ENCODE data around the gene RHBDL3. TPM values are rescaled to one million over a fixed set of nuclear protein-coding genes. Genes with fewer than 3 reads are reported as not detected.

RHBDL3 gene
- total and polyA plus RNA-seq, 2 experiments from 2014 or later: 0.28 to 0.70 TPM

DNA sequence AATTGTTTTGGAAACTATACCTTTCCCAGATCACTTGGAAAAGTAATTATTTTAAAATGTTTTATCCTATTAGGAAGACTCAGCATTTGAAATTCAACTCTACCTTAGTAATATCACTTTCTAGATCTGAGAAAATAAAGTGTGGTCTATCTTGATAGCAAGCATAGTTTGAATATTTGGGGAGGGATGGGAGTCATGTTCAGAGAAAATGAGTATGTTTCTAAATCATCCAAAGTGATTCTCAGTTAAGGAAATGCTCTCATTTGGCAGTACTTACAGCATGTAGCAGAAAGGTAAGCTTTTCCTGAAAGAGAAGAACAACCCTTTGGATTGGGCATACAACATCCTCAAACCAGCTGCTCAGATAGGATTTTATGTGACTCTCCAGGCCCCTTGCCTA, 69.4 kb downstream of the RHBDL3 start:
- TF ChIP-seq, protein P1, sequence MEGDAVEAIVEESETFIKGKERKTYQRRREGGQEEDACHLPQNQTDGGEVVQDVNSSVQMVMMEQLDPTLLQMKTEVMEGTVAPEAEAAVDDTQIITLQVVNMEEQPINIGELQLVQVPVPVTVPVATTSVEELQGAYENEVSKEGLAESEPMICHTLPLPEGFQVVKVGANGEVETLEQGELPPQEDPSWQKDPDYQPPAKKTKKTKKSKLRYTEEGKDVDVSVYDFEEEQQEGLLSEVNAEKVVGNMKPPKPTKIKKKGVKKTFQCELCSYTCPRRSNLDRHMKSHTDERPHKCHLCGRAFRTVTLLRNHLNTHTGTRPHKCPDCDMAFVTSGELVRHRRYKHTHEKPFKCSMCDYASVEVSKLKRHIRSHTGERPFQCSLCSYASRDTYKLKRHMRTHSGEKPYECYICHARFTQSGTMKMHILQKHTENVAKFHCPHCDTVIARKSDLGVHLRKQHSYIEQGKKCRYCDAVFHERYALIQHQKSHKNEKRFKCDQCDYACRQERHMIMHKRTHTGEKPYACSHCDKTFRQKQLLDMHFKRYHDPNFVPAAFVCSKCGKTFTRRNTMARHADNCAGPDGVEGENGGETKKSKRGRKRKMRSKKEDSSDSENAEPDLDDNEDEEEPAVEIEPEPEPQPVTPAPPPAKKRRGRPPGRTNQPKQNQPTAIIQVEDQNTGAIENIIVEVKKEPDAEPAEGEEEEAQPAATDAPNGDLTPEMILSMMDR (IDR thresholded peaks at IDR 0.05; ENCODE audit: poor library complexity): no peak
- no peak for TF ChIP-seq EZH2 (IDR thresholded peaks at IDR 0.05; ENCODE audit: borderline replicate concordance)
- no peak for TF ChIP-seq EZH2phosphoT487 (IDR thresholded peaks at IDR 0.05; ENCODE audit: low read depth, severe bottlenecking, unreplicated experiment)
- Histone ChIP-seq H3K4me3 (no peak overlapping the region), H3K9me2 (replicated peaks; ENCODE audit: insufficient read depth) (no peaks in the 10 kb centered on the region), H4K20me1 (ENCODE audit: insufficient read depth, poor library complexity, severe bottlenecking) (no peaks in the 10 kb centered on the region), H2AFZ (no peak overlapping the region), H3K4me1 (ENCODE audit: insufficient read depth) (no peaks in the 10 kb centered on the region), H3K27me3 (no peaks in the 10 kb centered on the region), H3K27ac (no peak overlapping the region), H3K79me2 (no peaks in the 10 kb centered on the region), H3K36me3 (replicated peaks; ENCODE audit: insufficient read depth, low read depth) (no peaks in the 10 kb centered on the region), H3K4me2 (no peak overlapping the region), H3K9me3 (ENCODE audit: low read depth) (no peaks in the 10 kb centered on the region)
- no peak for DNase-seq (ENCODE audit: low spot score)

DNA sequence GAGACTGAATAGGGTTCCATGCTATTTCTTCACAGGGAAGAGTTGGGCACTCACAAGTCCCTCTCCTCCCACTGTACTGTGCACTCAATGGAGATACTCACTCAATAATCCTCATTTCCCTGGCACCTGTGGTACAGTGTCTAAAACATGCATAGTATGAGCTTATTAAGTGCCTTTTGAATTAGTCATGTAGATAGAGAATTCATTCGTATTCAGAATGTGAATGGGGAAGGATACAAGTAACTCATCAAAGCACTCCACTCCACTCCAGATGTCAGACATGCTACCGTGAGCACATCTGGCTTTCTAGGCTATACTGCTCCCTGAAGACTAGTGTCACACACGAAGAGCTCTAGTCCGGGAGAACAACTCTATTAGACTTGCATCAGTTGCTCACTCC, 70.1 kb downstream of the RHBDL3 start:
- Histone ChIP-seq H3K79me2 (peaks cover 1% of the 10 kb centered on the region), H3K4me2 (no peak overlapping the region), H3K9me2 (replicated peaks; ENCODE audit: insufficient read depth) (no peaks in the 10 kb centered on the region), H3K27ac (no peak overlapping the region), H2AFZ (no peak overlapping the region), H3K9me3 (ENCODE audit: low read depth) (no peaks in the 10 kb centered on the region), H3K4me1 (ENCODE audit: insufficient read depth) (no peaks in the 10 kb centered on the region), H3K4me3 (no peak overlapping the region), H4K20me1 (ENCODE audit: insufficient read depth, poor library complexity, severe bottlenecking) (no peaks in the 10 kb centered on the region), H3K36me3 (replicated peaks; ENCODE audit: insufficient read depth, low read depth) (no peaks in the 10 kb centered on the region), H3K27me3 (no peaks in the 10 kb centered on the region)
- DNase-seq (ENCODE audit: low spot score): no peak
- TF ChIP-seq, protein P1 (IDR thresholded peaks at IDR 0.05; ENCODE audit: poor library complexity): no peak
- TF ChIP-seq EZH2 (IDR thresholded peaks at IDR 0.05; ENCODE audit: borderline replicate concordance) (no peak), EZH2phosphoT487 (IDR thresholded peaks at IDR 0.05; ENCODE audit: low read depth, severe bottlenecking, unreplicated experiment) (no peak)
- WGBS (ENCODE audit: low lambda C conversion rate, missing lambda C conversion rate): 83% methylated on average over 4 of the region's 4 CpGs

DNA sequence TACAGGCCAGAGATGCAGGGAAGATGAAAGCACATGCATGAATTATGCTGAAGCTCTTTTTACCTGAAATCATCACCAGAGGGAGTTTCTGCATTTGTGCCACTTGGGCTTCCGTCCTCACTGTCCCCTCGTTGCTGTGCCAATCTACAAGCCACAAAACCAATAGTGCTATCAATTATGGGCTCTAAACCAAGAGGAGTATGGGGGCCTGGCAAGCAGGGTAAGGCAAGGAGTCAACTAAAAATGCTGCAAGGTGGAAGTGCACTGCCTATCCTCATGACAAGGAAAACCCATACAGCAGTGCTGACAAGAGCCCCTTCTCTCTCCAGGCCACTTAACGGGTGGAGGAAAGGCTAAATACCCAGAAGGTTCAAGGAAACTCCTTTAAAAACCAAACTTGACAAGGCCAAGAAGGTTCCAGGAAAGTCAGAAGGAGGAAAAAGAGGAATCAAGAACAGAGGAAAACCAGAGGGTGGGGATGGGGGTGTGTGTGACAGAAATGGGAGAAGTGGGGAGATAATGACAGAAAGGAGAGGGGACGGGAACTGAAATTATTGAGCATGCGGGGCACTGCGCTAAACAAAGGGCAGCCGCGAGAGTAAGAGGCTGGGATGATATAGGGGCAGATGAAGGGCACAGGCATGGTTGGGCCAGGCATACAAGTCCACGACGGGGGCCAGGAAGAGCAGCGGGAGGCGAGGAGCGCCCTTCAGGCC, 75.7 kb downstream of the RHBDL3 start:
- Histone ChIP-seq H4K20me1 (ENCODE audit: insufficient read depth, poor library complexity, severe bottlenecking) (no peaks in the 10 kb centered on the region), H3K4me2 (peak overlapping the region; percentile 76), H3K4me3 (peak overlapping the region; percentile 49), H3K79me2 (peaks cover 7% of the 10 kb centered on the region), H3K27me3 (no peaks in the 10 kb centered on the region), H3K9me3 (ENCODE audit: low read depth) (no peaks in the 10 kb centered on the region), H3K4me1 (ENCODE audit: insufficient read depth) (peaks cover 4% of the 10 kb centered on the region), H3K9me2 (replicated peaks; ENCODE audit: insufficient read depth) (no peaks in the 10 kb centered on the region), H3K27ac (peak overlapping the region; percentile 61), H3K36me3 (replicated peaks; ENCODE audit: insufficient read depth, low read depth) (no peaks in the 10 kb centered on the region), H2AFZ (peak overlapping the region; percentile 90)
- DNase-seq (ENCODE audit: low spot score): peak; percentile 41
- TF ChIP-seq EZH2phosphoT487 (IDR thresholded peaks at IDR 0.05; ENCODE audit: low read depth, severe bottlenecking, unreplicated experiment) (no peak), EZH2 (IDR thresholded peaks at IDR 0.05; ENCODE audit: borderline replicate concordance) (no peak)
- TF ChIP-seq, protein P1 (IDR thresholded peaks at IDR 0.05; ENCODE audit: poor library complexity): peak; percentile 20
- 9% methylated on average over 13 of the region's 13 CpGs for WGBS (ENCODE audit: low lambda C conversion rate, missing lambda C conversion rate)

Data from hepatocyte (in vitro differentiated cells).